Measurements from ENCODE around the gene UBE2C.
A peak's percentile ranks its signal among the peaks of the same experiment; 100 is the strongest.
"Not testable (repeated sequence)": the region's sequence is repeated elsewhere in the genome, so short reads cannot be mapped to it uniquely, and the experiment has no call there.

Gene UBE2C

GRCh38 chr20:45798935-45799642 is 13.4 kb upstream of the UBE2C start:
- peak; percentile 80 for DNase-seq

GRCh38 chr20:45801851-45802250 is 10.6 kb upstream of the UBE2C start:
- DNase-seq, result no peak

- no peak for DNase-seq
These were observed 2.1 kb upstream of the UBE2C start for GRCh38 chr20:45810191-45810970.

GRCh38 chr20:45813006-45813340 is 529 bp downstream of the UBE2C start:
- DNase-seq, result no peak

GRCh38 chr20:45813489-45813888 is 1.0 kb downstream of the UBE2C start:
- no peak for DNase-seq

- no peak for DNase-seq
These were observed 1.9 kb downstream of the UBE2C start for GRCh38 chr20:45814314-45814713.

GRCh38 chr20:45816951-45817350 is 4.5 kb downstream of the UBE2C start:
- no peak for DNase-seq

- DNase-seq, result no peak
These were observed 5.1 kb downstream of the UBE2C start for GRCh38 chr20:45817376-45818194.

GRCh38 chr20:45818239-45818638 is 5.8 kb downstream of the UBE2C start:
- no peak for DNase-seq

- DNase-seq, result no peak
These were observed 7.0 kb downstream of the UBE2C start for GRCh38 chr20:45819466-45819865.

GRCh38 chr20:45821947-45822346 is 9.5 kb downstream of the UBE2C start:
- DNase-seq, result no peak

- no peak for DNase-seq
These were observed 10.4 kb downstream of the UBE2C start for GRCh38 chr20:45822857-45823256.

- peak; percentile 62 for DNase-seq
These were observed 11.7 kb downstream of the UBE2C start for GRCh38 chr20:45823949-45824835.

GRCh38 chr20:45826381-45827019 is 14.1 kb downstream of the UBE2C start:
- no peak for DNase-seq

GRCh38 chr20:45827030-45827652 is 14.7 kb downstream of the UBE2C start, which contains the start of gene TNNC2:
Gene TNNC2 (minus strand): TSS chr20:45827312. CDS start chr20:45827248, 64 bp downstream.
- DNase-seq, result no peak

GRCh38 chr20:45827712-45828111 is 15.3 kb downstream of the UBE2C start:
- no peak for DNase-seq

- DNase-seq, result no peak
These were observed 16.1 kb downstream of the UBE2C start for GRCh38 chr20:45828589-45828988.

- not testable (repeated sequence) for DNase-seq
These were observed 17.2 kb downstream of the UBE2C start for GRCh38 chr20:45829673-45830106.

- DNase-seq, result no peak
These were observed 20.2 kb downstream of the UBE2C start for GRCh38 chr20:45832619-45833018.

GRCh38 chr20:45833030-45833882 is 20.8 kb downstream of the UBE2C start, which contains the start of gene SNX21:
Gene SNX21 (plus strand): TSS chr20:45833799. CDS start chr20:45833920, 121 bp downstream.
- DNase-seq, result peak; percentile 57

All from activated CD4-positive, alpha-beta T cell treated with anti-CD3 and anti-CD28 coated beads, Interleukin-2, Interleukin-6, amounts not matched to agents 100 ng/mL and 50 ng/mL, durations not matched to agents 16 hours and 8 hours (primary cell).